ENCODE data around the gene BCAM.

GRCh38 chr19:44813070-44813840 is 4.4 kb downstream of the BCAM start:
- TF ChIP-seq GATA2 (IDR thresholded peaks at IDR 0.05; ENCODE audit: low read depth, low read length) (no peak), GATA3 (IDR thresholded peaks at IDR 0.05; ENCODE audit: low read depth, low read length) (no peak)
